K562 (cell line): Measurements from ENCODE around the gene FIGLA. TPM values are rescaled to one million over a fixed set of nuclear protein-coding genes. Genes with fewer than 3 reads are reported as not detected.

ENCODE experiments used
- ATAC-seq: fragments of 200-7000 bp; cut with Tn5 transposase; 3 replicates; pipeline ENCODE4 v1.9.1; 2020; ENCODE audit warnings: moderate library complexity
- BruUV-seq: library from RNA; stranded (reverse); fragments of 400-500 nt; replicated peaks from 2 replicates; lab custom pipeline; 2021; lab: Mats Ljungman, UMichigan
- CTCF ChIA-PET: fragments of 300-600 bp; formaldehyde crosslinking; extraction: SDS; loops from one replicate; lab custom pipeline; 2021; ENCODE audit warnings: low intra/inter-chr PET ratio; lab: Yijun Ruan, JAX
- POLR2A ChIA-PET: fragments of 300-600, 350-650 bp; sonication (Branson Sonifier 250); formaldehyde crosslinking; extraction: SDS; loops from one replicate; lab custom pipeline; 2021; ENCODE audit warnings: antibody characterized with exemption, inconsistent platforms; lab: Yijun Ruan, JAX
- DNase-seq, 4 experiments: peaks; one replicate each; pipeline versions ENCODE4 v3.0.0 to v3.0.0-alpha.2; 2011 to 2018; ENCODE audit warnings: low spot score in 3 of 4, mixed read lengths in 3 of 4; ENCODE audit errors: extremely low read depth in 1 of 4
- FAIRE-seq: peaks from 2 replicates; lab custom pipeline; 2011; peaks lifted over from hg19 to GRCh38; lab: Jason Lieb, UNC
- H2AFZ ChIP-seq: 2 replicates; pipeline ENCODE4 v1.6.0; 2011; ENCODE audit warnings: low read depth, low read length, control low read depth, inconsistent platforms
- H3K27ac ChIP-seq: fragments of 200-600 bp; 3 replicates; pipeline ENCODE4 v1.8.0; 2011; ENCODE audit warnings: low read depth, mild to moderate bottlenecking, control low read depth, inconsistent platforms, low read length, moderate library complexity, mixed read lengths; ENCODE audit errors: extremely low read depth
- H3K27me3 ChIP-seq, 2 experiments: fragments of 300-600 bp in 1 of 2; 2 replicates in 1 of 2; 3 replicates in 1 of 2; pipeline versions ENCODE4 v1.6.0 to v1.8.0; 2011; ENCODE audit warnings: inconsistent platforms in 2 of 2, low read length in 2 of 2, mild to moderate bottlenecking in 1 of 2, mixed read lengths in 1 of 2, moderate library complexity in 1 of 2; ENCODE audit not compliant: control insufficient read depth in 2 of 2, insufficient read depth in 2 of 2
- H3K36me3 ChIP-seq: fragments of 300-600 bp; 3 replicates; pipeline ENCODE4 v1.8.0; 2011; ENCODE audit warnings: mild to moderate bottlenecking, low read length, inconsistent platforms; ENCODE audit not compliant: control insufficient read depth, insufficient read depth
- H3K4me1 ChIP-seq, 2 experiments: fragments of 200-600 bp in 1 of 2; replicated peaks in 1 of 2; 2 replicates in 1 of 2; 3 replicates in 1 of 2; pipeline versions ENCODE4 v1.5.1 to v1.8.0; 2011; ENCODE audit warnings: inconsistent platforms in 2 of 2, low read length in 2 of 2, mild to moderate bottlenecking in 1 of 2, mixed read lengths in 1 of 2, moderate library complexity in 1 of 2; ENCODE audit not compliant: control insufficient read depth in 2 of 2, insufficient read depth in 2 of 2
- H3K4me2 ChIP-seq: 2 replicates; pipeline ENCODE4 v1.6.1; 2011; ENCODE audit warnings: low read length, control low read depth, inconsistent platforms, mixed read lengths; ENCODE audit not compliant: insufficient read depth
- H3K4me3 ChIP-seq: fragments of 200-600 bp; sonication (generic), shearing (Covaris generic); 2 replicates; pipeline ENCODE4 v1.5.1; 2016; ENCODE audit warnings: control low read depth, inconsistent platforms
- H3K79me2 ChIP-seq: fragments of 200-600 bp; 3 replicates; pipeline ENCODE4 v1.8.0; 2011; ENCODE audit warnings: low read length, inconsistent platforms; ENCODE audit not compliant: control insufficient read depth, insufficient read depth
- H3K9ac ChIP-seq, 2 experiments: 2 replicates each; pipeline versions ENCODE4 v1.6.0 to v1.6.1; 2011; ENCODE audit warnings: low read depth in 2 of 2, low read length in 2 of 2, control low read depth in 1 of 2, inconsistent platforms in 1 of 2, mild to moderate bottlenecking in 1 of 2, mixed read lengths in 1 of 2; ENCODE audit not compliant: insufficient read depth in 1 of 2
- H3K9me1 ChIP-seq: one replicate; pipeline ENCODE4 v1.6.0; 2011; ENCODE audit warnings: inconsistent platforms, mild to moderate bottlenecking, low read length, moderate library complexity; ENCODE audit not compliant: control insufficient read depth, insufficient read depth
- H3K9me3 ChIP-seq: replicated peaks from 2 replicates; pipeline ENCODE4 v1.5.1; 2011; ENCODE audit warnings: low read depth, low read length, inconsistent platforms; ENCODE audit not compliant: control insufficient read depth, insufficient read depth
- H4K20me1 ChIP-seq: replicated peaks from 2 replicates; pipeline ENCODE4 v1.6.1; 2011; ENCODE audit warnings: low read length, inconsistent platforms, mixed read lengths; ENCODE audit not compliant: control insufficient read depth, insufficient read depth
- BRF1 ChIP-seq: IDR thresholded peaks from 3 replicates; pipeline ENCODE4 v1.6.1; 2011; ENCODE audit warnings: borderline replicate concordance, mild to moderate bottlenecking; ENCODE audit not compliant: insufficient read length; ENCODE audit errors: extremely low read depth
- HIVEP1 ChIP-seq: fragments of 250-450 bp; sonication (Bioruptor Pico); IDR thresholded peaks from 2 replicates; pipeline ENCODE4 v1.4.0; 2020; ENCODE audit warnings: mild to moderate bottlenecking
- HNRNPH1 ChIP-seq: fragments of 200-400 bp; formaldehyde crosslinking; optimal IDR thresholded peaks from 2 replicates; pipeline ENCODE3; 2017; ENCODE audit warnings: low read depth, mild to moderate bottlenecking, low read length, moderate library complexity
- HNRNPLL ChIP-seq: fragments of 200-400 bp; formaldehyde crosslinking; IDR thresholded peaks from 2 replicates; pipeline ENCODE4 v1.6.1; 2017; ENCODE audit warnings: low read length, low read depth, mild to moderate bottlenecking; ENCODE audit not compliant: poor library complexity, severe bottlenecking
- JUNB ChIP-seq: fragments of 450-650 bp; formaldehyde crosslinking; conservative IDR thresholded peaks from 2 replicates; pipeline ENCODE4 v1.4.0; 2020; ENCODE audit warnings: mild to moderate bottlenecking
- LCOR ChIP-seq: sonication (generic); formaldehyde crosslinking; IDR thresholded peaks from 2 replicates; pipeline ENCODE4 v1.8.0; 2022; ENCODE audit warnings: mild to moderate bottlenecking, missing genetic modification reagents
- MTA3 ChIP-seq: fragments of 450-650 bp; formaldehyde crosslinking; IDR thresholded peaks from 2 replicates; pipeline ENCODE4 v1.6.1; 2017; ENCODE audit warnings: mild to moderate bottlenecking, borderline replicate concordance
- NELFE ChIP-seq: IDR thresholded peaks from 2 replicates; pipeline ENCODE4 v1.6.1; 2011; ENCODE audit warnings: mild to moderate bottlenecking; ENCODE audit not compliant: insufficient read depth, insufficient read length
- NFIX ChIP-seq: fragments of 250-450 bp; sonication (Bioruptor Pico); IDR thresholded peaks from 2 replicates; pipeline ENCODE4 v1.4.0; 2020; ENCODE audit warnings: low read depth, mild to moderate bottlenecking, moderate library complexity
- RBM25 ChIP-seq: fragments of 200-400 bp; formaldehyde crosslinking; IDR thresholded peaks from 2 replicates; pipeline ENCODE4 v1.6.1; 2018; ENCODE audit warnings: low read length, low read depth, moderate library complexity; ENCODE audit not compliant: severe bottlenecking
- SP1 ChIP-seq: sonication (generic); formaldehyde crosslinking; IDR thresholded peaks from 2 replicates; pipeline ENCODE4 v1.8.1; 2022; ENCODE audit warnings: mild to moderate bottlenecking, missing genetic modification reagents
- YBX1 ChIP-seq: fragments of 450-650 bp; IDR thresholded peaks from 2 replicates; pipeline ENCODE4 v1.7.1; 2016; ENCODE audit warnings: mild to moderate bottlenecking
- ZNF311 ChIP-seq: fragments of 250-450 bp; sonication (Bioruptor Pico); IDR thresholded peaks from 2 replicates; pipeline ENCODE4 v1.4.0; 2020; ENCODE audit warnings: mild to moderate bottlenecking, moderate library complexity
- WGBS: fragments of 100-300 bp; shearing (Covaris generic); methylation state at CpG from one replicate; pipeline ENCODE4 v1.1.6; 2016; ENCODE audit warnings: low coverage, mixed read lengths; ENCODE audit not compliant: insufficient coverage; ENCODE audit errors: missing lambda C conversion rate; 5-methylcytosine and 5-hydroxymethylcytosine counted together
- in situ Hi-C: fragments of 300-500 bp; cut with MboI; formaldehyde crosslinking; loops from 4 replicates; pipeline ENCODE4 v1.15.0; 2018; ENCODE audit warnings: inconsistent platforms, mixed read lengths
- intact Hi-C: fragments of 100-400 bp; cut with micrococcal nuclease; formaldehyde crosslinking; loops from 2 replicates; pipeline ENCODE4 v1.14.2; 2022
- polyA plus RNA-seq, 8 experiments: library from polyadenylated mRNA; depleted of rRNA in 4 of 8; stranded (reverse) in 5 of 8; unstranded in 3 of 8; fragments of >200 nt; fragmentation: Nextera tagmentation in 2 of 8; fragmentation: Illumina TruSeq in 1 of 8; extraction: Ambion mirVana in 2 of 8; extraction: Trizol in 1 of 8; gene quantifications; 2 replicates each; pipeline versions ENCODE4 v1.2.1 to v1.2.3, GENCODE V29; 2011 to 2014; ENCODE audit warnings: inconsistent platforms in 1 of 8, missing spikeins in 1 of 8
- total RNA-seq, 7 experiments: library from RNA; depleted of rRNA in 6 of 7; stranded (reverse); fragments of >200 nt in 6 of 7; fragmentation: Illumina TruSeq in 2 of 7; extraction: Trizol in 2 of 7; gene quantifications; 2 replicates each; pipeline versions ENCODE4 v1.2.1 to v1.2.3, GENCODE V29; 2011 to 2021; ENCODE audit warnings: low replicate concordance in 1 of 7
- TF ChIP-seq, protein P1 (sequence below): fragments of 150-350 bp; IDR thresholded peaks from 2 replicates; pipeline ENCODE4 v1.6.1; 2014; ENCODE audit warnings: low read depth, mild to moderate bottlenecking, low read length, borderline replicate concordance

FIGLA gene
- total and polyA plus RNA-seq, 9 of the 15 experiments (the other 6 are each of a cell fraction or from before 2014, with no cell fraction given) = not detected

GRCh38 chr2:70759446-70759845 is 31.0 kb downstream of the FIGLA start:
- no TSS peak for BruUV-seq

More at GRCh38 chr2:70759446-70759845, 31.0 kb downstream of the FIGLA start:
- no peaks in the 10 kb centered on the region for H3K9me3 ChIP-seq
- no peak for FAIRE-seq
- ChIA-PET CTCF (no interaction called here), POLR2A (interaction anchor here (0.8 to 1.0 kb wide), 2 partner anchors 9 to 16 kb away, joined by 3 to 6 read pairs; partner anchors contain the start of gene ADD2)
- H4K20me1 ChIP-seq = no peaks in the 10 kb centered on the region
- H2AFZ ChIP-seq = no peak overlapping the region
- in situ Hi-C loops = no loop called here
- no peaks in the 10 kb centered on the region for H3K9me1 ChIP-seq
- no peak for TF ChIP-seq NFIX
- TF ChIP-seq JUNB (CRISPR knock-in tag) = no peak
- TF ChIP-seq LCOR = no peak
- TF ChIP-seq HNRNPLL = no peak
- TF ChIP-seq HIVEP1 (CRISPR knock-in tag) = no peak
- TF ChIP-seq HNRNPH1 = no peak
- no peak for TF ChIP-seq SP1 (CRISPR knock-in tag)
- TF ChIP-seq RBM25 = no peak
- TF ChIP-seq NELFE = no peak
- TF ChIP-seq ZNF311 (CRISPR knock-in tag) = no peak
- no peak for TF ChIP-seq BRF1
- no peak for TF ChIP-seq YBX1
- TF ChIP-seq MTA3 = no peak
- TF ChIP-seq, protein P1, sequence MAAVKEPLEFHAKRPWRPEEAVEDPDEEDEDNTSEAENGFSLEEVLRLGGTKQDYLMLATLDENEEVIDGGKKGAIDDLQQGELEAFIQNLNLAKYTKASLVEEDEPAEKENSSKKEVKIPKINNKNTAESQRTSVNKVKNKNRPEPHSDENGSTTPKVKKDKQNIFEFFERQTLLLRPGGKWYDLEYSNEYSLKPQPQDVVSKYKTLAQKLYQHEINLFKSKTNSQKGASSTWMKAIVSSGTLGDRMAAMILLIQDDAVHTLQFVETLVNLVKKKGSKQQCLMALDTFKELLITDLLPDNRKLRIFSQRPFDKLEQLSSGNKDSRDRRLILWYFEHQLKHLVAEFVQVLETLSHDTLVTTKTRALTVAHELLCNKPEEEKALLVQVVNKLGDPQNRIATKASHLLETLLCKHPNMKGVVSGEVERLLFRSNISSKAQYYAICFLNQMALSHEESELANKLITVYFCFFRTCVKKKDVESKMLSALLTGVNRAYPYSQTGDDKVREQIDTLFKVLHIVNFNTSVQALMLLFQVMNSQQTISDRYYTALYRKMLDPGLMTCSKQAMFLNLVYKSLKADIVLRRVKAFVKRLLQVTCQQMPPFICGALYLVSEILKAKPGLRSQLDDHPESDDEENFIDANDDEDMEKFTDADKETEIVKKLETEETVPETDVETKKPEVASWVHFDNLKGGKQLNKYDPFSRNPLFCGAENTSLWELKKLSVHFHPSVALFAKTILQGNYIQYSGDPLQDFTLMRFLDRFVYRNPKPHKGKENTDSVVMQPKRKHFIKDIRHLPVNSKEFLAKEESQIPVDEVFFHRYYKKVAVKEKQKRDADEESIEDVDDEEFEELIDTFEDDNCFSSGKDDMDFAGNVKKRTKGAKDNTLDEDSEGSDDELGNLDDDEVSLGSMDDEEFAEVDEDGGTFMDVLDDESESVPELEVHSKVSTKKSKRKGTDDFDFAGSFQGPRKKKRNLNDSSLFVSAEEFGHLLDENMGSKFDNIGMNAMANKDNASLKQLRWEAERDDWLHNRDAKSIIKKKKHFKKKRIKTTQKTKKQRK = no peak
- intact Hi-C loops = no loop called here
- H3K27me3 ChIP-seq = no peaks in the 10 kb centered on the region
- ATAC-seq = no peak
- H3K4me2 ChIP-seq = no peak overlapping the region
- no peak overlapping the region for H3K27ac ChIP-seq
- H3K79me2 ChIP-seq = peaks cover 3% of the 10 kb centered on the region; the same call in 2 of the 3 replicates
- no peak overlapping the region for H3K4me3 ChIP-seq
- no peak overlapping the region; a peak in 1 of 4 replicates for H3K9ac ChIP-seq
- no peak for DNase-seq
- WGBS = 88% methylated on average over 1 of the region's 1 CpG
- H3K36me3 ChIP-seq = no peaks in the 10 kb centered on the region
- peaks cover 0 to 6% of the 10 kb centered on the region in 2 experiments; a peak in 3 of 5 replicates for H3K4me1 ChIP-seq
